B cell (primary cell): ENCODE results near the gene CDHR2. TPM values are rescaled to one million over a fixed set of nuclear protein-coding genes. Genes with fewer than 3 reads are reported as not detected.

ENCODE experiments used
- ATAC-seq: fragments of 200-7000 bp; cut with Tn5 transposase; one replicate; pipeline ENCODE4 v1.10.0; 2021; ENCODE audit warnings: low read depth, mild to moderate bottlenecking, moderate number of reproducible peaks, moderate library complexity
- CTCF ChIA-PET: fragments of 350-600 bp; sonication (Branson Sonifier 250); formaldehyde crosslinking; loops from one replicate; lab custom pipeline; 2021; ENCODE audit warnings: antibody characterized with exemption, inconsistent platforms; lab: Charles Lee
- POLR2A ChIA-PET: fragments of 350-600 bp; sonication (Branson Sonifier 250); formaldehyde crosslinking; loops from one replicate; lab custom pipeline; 2021; ENCODE audit warnings: antibody characterized with exemption; lab: Charles Lee
- DNase-seq: peaks from one replicate; pipeline ENCODE4 v3.0.0; 2013
- H2AFZ ChIP-seq: 2 replicates; pipeline ENCODE4 v1.6.1; 2012; ENCODE audit warnings: mild to moderate bottlenecking, low read depth, low read length; ENCODE audit not compliant: insufficient read depth, poor library complexity, severe bottlenecking
- H3K27ac ChIP-seq, 2 donors: 1 replicate in 1 of 2; 2 replicates in 1 of 2; pipeline ENCODE4 v1.5.1; 2012 to 2013; ENCODE audit warnings: low read length in 2 of 2, mild to moderate bottlenecking in 2 of 2, moderate library complexity in 1 of 2
- H3K27me3 ChIP-seq, 4 experiments: fragments of 200-600 bp in 1 of 4; sonication (generic) in 1 of 4; replicated peaks in 1 of 4; 1 replicate in 2 of 4; 2 replicates in 2 of 4; pipeline versions ENCODE4 v1.6.1 to v1.7.0; 2013 to 2016; ENCODE audit warnings: low read length in 3 of 4, mild to moderate bottlenecking in 2 of 4, mixed read lengths in 1 of 4, moderate library complexity in 1 of 4; ENCODE audit not compliant: insufficient read depth in 4 of 4, control insufficient read depth in 3 of 4; ENCODE audit errors: control extremely low read depth in 1 of 4
- H3K36me3 ChIP-seq, 2 experiments: replicated peaks in 1 of 2; 1 replicate in 1 of 2; 2 replicates in 1 of 2; pipeline versions ENCODE4 v1.6.1 to v1.7.1; 2013; ENCODE audit warnings: low read length in 1 of 2; ENCODE audit not compliant: insufficient read depth in 2 of 2, control insufficient read depth in 1 of 2; ENCODE audit errors: control extremely low read depth in 1 of 2, extremely low read depth in 1 of 2
- H3K4me1 ChIP-seq, 2 donors: fragments of 200-600 bp in 1 of 2; sonication (generic) in 1 of 2; 1 replicate in 1 of 2; 2 replicates in 1 of 2; pipeline versions ENCODE4 v1.5.1 to v1.6.1; 2013 to 2017; ENCODE audit warnings: low read length in 2 of 2; ENCODE audit not compliant: control insufficient read depth in 2 of 2, insufficient read depth in 2 of 2
- H3K4me2 ChIP-seq: replicated peaks from 2 replicates; pipeline ENCODE3; 2012; ENCODE audit warnings: mild to moderate bottlenecking, low read depth, low read length; ENCODE audit not compliant: poor library complexity, severe bottlenecking
- H3K4me3 ChIP-seq, 5 experiments: fragments of 200-600 bp in 1 of 5; sonication (generic) in 1 of 5; 1 replicate in 3 of 5; 2 replicates in 2 of 5; pipeline versions ENCODE4 v1.5.1 to v1.7.0; 2011 to 2016; ENCODE audit warnings: low read length in 4 of 5, mild to moderate bottlenecking in 4 of 5, low read depth in 2 of 5, control low read depth in 1 of 5, moderate library complexity in 1 of 5; ENCODE audit not compliant: insufficient read depth in 1 of 5; ENCODE audit errors: control extremely low read depth in 1 of 5, extremely low read depth in 1 of 5
- H3K79me2 ChIP-seq: fragments of 200-600 bp; sonication (generic); one replicate; pipeline ENCODE4 v1.6.0; 2016; ENCODE audit warnings: low read length; ENCODE audit not compliant: control insufficient read depth, insufficient read depth
- H3K9ac ChIP-seq: fragments of 200-600 bp; sonication (generic); 2 replicates; pipeline ENCODE4 v1.6.1; 2017; ENCODE audit warnings: mild to moderate bottlenecking, low read length, moderate library complexity
- H3K9me3 ChIP-seq, 3 donors: one replicate each; pipeline versions ENCODE4 v1.6.1 to v1.7.1; 2013; ENCODE audit warnings: low read length in 2 of 3; ENCODE audit not compliant: control insufficient read depth in 2 of 3, insufficient read depth in 1 of 3; ENCODE audit errors: control extremely low read depth in 1 of 3
- H4K20me1 ChIP-seq: 2 replicates; pipeline ENCODE4 v1.6.0; 2012; ENCODE audit warnings: mild to moderate bottlenecking, low read length; ENCODE audit not compliant: insufficient read depth, control insufficient read depth, poor library complexity, severe bottlenecking
- H3K27ac Mint-ChIP-seq: one replicate; pipeline ENCODE4 v1.8.0; 2021; ENCODE audit warnings: mixed read lengths
- H3K27me3 Mint-ChIP-seq: one replicate; pipeline ENCODE4 v1.8.0; 2021; ENCODE audit warnings: mixed read lengths
- H3K4me1 Mint-ChIP-seq: one replicate; pipeline ENCODE4 v1.8.0; 2021; ENCODE audit warnings: mixed read lengths
- H3K4me3 Mint-ChIP-seq: one replicate; pipeline ENCODE4 v1.8.0; 2021; ENCODE audit warnings: mixed read lengths
- H3K9me3 Mint-ChIP-seq: one replicate; pipeline ENCODE4 v1.8.0; 2022; ENCODE audit warnings: mixed read lengths; ENCODE audit not compliant: insufficient read depth
- EZH2 ChIP-seq: IDR thresholded peaks from 2 replicates; pipeline ENCODE4 v1.6.1; 2012; ENCODE audit warnings: borderline replicate concordance, low read depth, mild to moderate bottlenecking, moderate library complexity, low read length; ENCODE audit not compliant: insufficient read depth, poor library complexity, severe bottlenecking
- WGBS: methylation state at CpG from one replicate; pipeline ENCODE4 v1.1.5; 2013; ENCODE audit warnings: missing lambda C conversion rate; ENCODE audit not compliant: insufficient coverage; 5-methylcytosine and 5-hydroxymethylcytosine counted together
- intact Hi-C: fragments of 100-400 bp; cut with micrococcal nuclease; formaldehyde crosslinking; loops from one replicate; pipeline ENCODE4 v1.10.0; 2022
- polyA plus RNA-seq: library from polyadenylated mRNA; depleted of rRNA; stranded (reverse); fragments of >200 nt; gene quantifications from 2 replicates; pipeline ENCODE4 v1.2.3, GENCODE V29; 2012
- total RNA-seq, 2 donors: library from RNA; stranded (reverse); fragments of 120-200 nt in 1 of 2; gene quantifications; 1 replicate in 1 of 2; 2 replicates in 1 of 2; pipeline versions ENCODE4 v1.2.3 to v1.2.4, GENCODE V29; 2013 to 2022
- TF ChIP-seq, protein P1 (sequence below): fragments of 200-600 bp; IDR thresholded peaks from one replicate; pipeline ENCODE4 v1.8.0; 2022; ENCODE audit warnings: antibody characterized with exemption, mild to moderate bottlenecking

The CDHR2 gene
- total and polyA plus RNA-seq, 2 donors (not counting 1 experiment from before 2014, with no cell fraction given): 0.25 to 1.7 TPM

DNA sequence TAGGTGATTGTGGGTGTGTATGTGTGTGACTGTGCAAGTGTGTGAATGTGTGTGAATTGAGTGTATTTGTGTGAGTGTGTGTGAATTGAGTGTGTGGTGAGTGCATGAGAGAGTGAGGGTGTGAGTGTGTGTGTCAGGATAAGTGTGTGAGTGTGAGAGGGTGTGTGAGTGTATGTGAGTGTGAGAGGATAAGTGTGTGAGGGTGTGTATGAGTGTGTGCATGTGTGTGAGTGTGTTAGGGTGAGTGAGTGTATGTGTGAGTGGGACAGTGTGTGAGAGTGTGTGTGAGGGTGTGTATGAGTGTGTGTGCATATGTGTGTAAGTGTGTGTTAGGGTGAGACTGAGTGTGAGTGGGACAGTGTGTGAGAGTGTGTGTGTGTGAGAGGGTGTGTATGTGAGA is 39.2 kb downstream of the CDHR2 start:
- no peaks in the 10 kb centered on the region for H4K20me1 ChIP-seq
- no peak overlapping the region for H3K4me2 ChIP-seq
- no peak overlapping the region for H3K4me3 Mint-ChIP-seq
- H3K27me3 Mint-ChIP-seq: no peaks in the 10 kb centered on the region
- peaks cover 0 to 40% (median 16%) of the 10 kb centered on the region in 3 donors for H3K9me3 ChIP-seq
- intact Hi-C loops: no loop called here
- H3K27ac Mint-ChIP-seq: no peak overlapping the region
- ChIA-PET CTCF (interaction anchor here (1.1 kb wide), 1 partner anchor 16 kb away, joined by 3 read pairs; no protein-coding TSS in a partner anchor), POLR2A (no interaction called here)
- DNase-seq (no peak), ATAC-seq (no peak)
- no peaks in the 10 kb centered on the region for H3K27me3 ChIP-seq
- TF ChIP-seq, protein P1, sequence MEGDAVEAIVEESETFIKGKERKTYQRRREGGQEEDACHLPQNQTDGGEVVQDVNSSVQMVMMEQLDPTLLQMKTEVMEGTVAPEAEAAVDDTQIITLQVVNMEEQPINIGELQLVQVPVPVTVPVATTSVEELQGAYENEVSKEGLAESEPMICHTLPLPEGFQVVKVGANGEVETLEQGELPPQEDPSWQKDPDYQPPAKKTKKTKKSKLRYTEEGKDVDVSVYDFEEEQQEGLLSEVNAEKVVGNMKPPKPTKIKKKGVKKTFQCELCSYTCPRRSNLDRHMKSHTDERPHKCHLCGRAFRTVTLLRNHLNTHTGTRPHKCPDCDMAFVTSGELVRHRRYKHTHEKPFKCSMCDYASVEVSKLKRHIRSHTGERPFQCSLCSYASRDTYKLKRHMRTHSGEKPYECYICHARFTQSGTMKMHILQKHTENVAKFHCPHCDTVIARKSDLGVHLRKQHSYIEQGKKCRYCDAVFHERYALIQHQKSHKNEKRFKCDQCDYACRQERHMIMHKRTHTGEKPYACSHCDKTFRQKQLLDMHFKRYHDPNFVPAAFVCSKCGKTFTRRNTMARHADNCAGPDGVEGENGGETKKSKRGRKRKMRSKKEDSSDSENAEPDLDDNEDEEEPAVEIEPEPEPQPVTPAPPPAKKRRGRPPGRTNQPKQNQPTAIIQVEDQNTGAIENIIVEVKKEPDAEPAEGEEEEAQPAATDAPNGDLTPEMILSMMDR: no peak
- TF ChIP-seq EZH2: no peak
- no peak overlapping the region for H3K4me3 ChIP-seq
- peaks cover 6% of the 10 kb centered on the region for H3K9me3 Mint-ChIP-seq
- no peak overlapping the region for H2AFZ ChIP-seq
- H3K79me2 ChIP-seq: no peaks in the 10 kb centered on the region
- no peaks in the 10 kb centered on the region for H3K4me1 Mint-ChIP-seq
- H3K9ac ChIP-seq: no peak overlapping the region
- H3K4me1 ChIP-seq: no peaks in the 10 kb centered on the region
- no peak overlapping the region for H3K27ac ChIP-seq
- H3K36me3 ChIP-seq: no peaks in the 10 kb centered on the region

DNA sequence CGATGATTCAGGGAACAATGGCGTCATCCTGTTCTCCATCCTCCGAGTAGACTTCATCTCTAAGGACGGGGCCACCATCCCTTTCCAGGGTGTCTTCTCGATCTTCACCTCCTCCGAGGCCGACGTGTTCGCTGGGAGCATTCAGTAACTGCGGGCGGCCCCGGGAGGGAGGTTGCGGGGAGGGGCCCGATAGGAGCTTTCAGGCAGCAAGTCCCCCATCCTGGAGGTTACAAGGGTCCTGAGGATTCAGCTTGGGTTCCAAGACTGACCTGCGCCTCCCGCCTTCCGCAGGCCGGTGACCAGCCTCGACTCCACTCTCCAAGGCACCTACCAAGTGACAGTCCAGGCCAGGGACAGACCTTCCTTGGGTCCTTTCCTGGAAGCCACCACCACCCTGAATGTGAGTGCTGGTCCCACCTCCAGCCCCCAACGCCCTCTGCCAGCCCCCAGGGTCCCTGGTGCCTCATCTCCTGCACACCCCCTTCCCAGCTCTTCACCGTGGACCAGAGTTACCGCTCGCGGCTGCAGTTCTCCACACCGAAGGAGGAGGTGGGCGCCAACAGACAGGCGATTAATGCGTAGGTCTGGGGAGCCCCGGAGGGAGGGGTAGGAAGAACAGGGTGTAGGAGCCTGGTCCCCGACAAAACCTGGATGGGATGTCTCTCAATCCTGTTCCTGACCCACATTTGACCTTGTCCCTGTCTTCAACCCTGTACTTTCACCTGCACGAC is 40.1 kb downstream of the CDHR2 start:
- Mint-ChIP-seq H3K4me3 (no peak overlapping the region), H3K9me3 (peaks cover 6% of the 10 kb centered on the region), H3K4me1 (no peaks in the 10 kb centered on the region)

More for the DNA sequence above, 40.1 kb downstream of the CDHR2 start:
- Histone ChIP-seq H2AFZ (no peak overlapping the region), H3K9me3 (peaks cover 0 to 37% (median 16%) of the 10 kb centered on the region in 3 donors), H3K4me2 (no peak overlapping the region), H3K27ac (no peak overlapping the region), H3K4me3 (no peak overlapping the region), H3K9ac (no peak overlapping the region), H3K4me1 (no peaks in the 10 kb centered on the region), H3K27me3 (no peaks in the 10 kb centered on the region), H4K20me1 (no peaks in the 10 kb centered on the region), H3K36me3 (no peaks in the 10 kb centered on the region), H3K79me2 (no peaks in the 10 kb centered on the region)
- ChIA-PET CTCF (interaction anchor here (2.0 kb wide), 1 partner anchor 15 kb away, joined by 4 read pairs; no protein-coding TSS in a partner anchor), POLR2A (no interaction called here)
- intact Hi-C loops: no loop called here
- Mint-ChIP-seq H3K27me3 (no peaks in the 10 kb centered on the region), H3K27ac (no peak overlapping the region)
- DNase-seq: no peak
- no peak for TF ChIP-seq EZH2
- TF ChIP-seq, protein P1: no peak
- no peak for ATAC-seq
- WGBS: 93% methylated on average over 28 of the region's 31 CpGs
